PC-3 (cell line): ENCODE measurements around the gene HP1BP3.

Experiments used
- EZH2 ChIP-seq: fragments of 300-600 bp; sonication (generic); IDR thresholded peaks from one replicate; pipeline ENCODE4 v1.6.1; 2017; ENCODE audit warnings: antibody characterized with exemption, mild to moderate bottlenecking, low read length; ENCODE audit not compliant: unreplicated experiment
- TF ChIP-seq, protein P1 (sequence below): fragments of 300-600 bp; sonication (generic); conservative IDR thresholded peaks from 2 replicates; pipeline ENCODE4 v1.5.1; 2017; ENCODE audit warnings: antibody characterized with exemption, low read depth, mild to moderate bottlenecking, low read length

GRCh38 chr1:20724364-20725188, 62.5 kb downstream of the HP1BP3 start:
- TF ChIP-seq, protein P1, sequence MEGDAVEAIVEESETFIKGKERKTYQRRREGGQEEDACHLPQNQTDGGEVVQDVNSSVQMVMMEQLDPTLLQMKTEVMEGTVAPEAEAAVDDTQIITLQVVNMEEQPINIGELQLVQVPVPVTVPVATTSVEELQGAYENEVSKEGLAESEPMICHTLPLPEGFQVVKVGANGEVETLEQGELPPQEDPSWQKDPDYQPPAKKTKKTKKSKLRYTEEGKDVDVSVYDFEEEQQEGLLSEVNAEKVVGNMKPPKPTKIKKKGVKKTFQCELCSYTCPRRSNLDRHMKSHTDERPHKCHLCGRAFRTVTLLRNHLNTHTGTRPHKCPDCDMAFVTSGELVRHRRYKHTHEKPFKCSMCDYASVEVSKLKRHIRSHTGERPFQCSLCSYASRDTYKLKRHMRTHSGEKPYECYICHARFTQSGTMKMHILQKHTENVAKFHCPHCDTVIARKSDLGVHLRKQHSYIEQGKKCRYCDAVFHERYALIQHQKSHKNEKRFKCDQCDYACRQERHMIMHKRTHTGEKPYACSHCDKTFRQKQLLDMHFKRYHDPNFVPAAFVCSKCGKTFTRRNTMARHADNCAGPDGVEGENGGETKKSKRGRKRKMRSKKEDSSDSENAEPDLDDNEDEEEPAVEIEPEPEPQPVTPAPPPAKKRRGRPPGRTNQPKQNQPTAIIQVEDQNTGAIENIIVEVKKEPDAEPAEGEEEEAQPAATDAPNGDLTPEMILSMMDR: no peak
- no peak for TF ChIP-seq EZH2
